HCT116 (cell line): ENCODE measurements around the gene CCDC138. TPM values are rescaled to one million over a fixed set of nuclear protein-coding genes. Genes with fewer than 3 reads are reported as not detected.

Experiments
- ATAC-seq: fragments of 200-7000 bp; cut with Tn5 transposase; 2 replicates; pipeline ENCODE4 v1.9.1; 2020; ENCODE audit warnings: mild to moderate bottlenecking, moderate library complexity
- BruUV-seq: library from RNA; stranded (reverse); fragments of 400-500 nt; replicated peaks from 2 replicates; lab custom pipeline; 2021; lab: Mats Ljungman, UMichigan
- CTCF ChIA-PET: fragments of 300-600 bp; sonication (Branson Sonifier 250); formaldehyde crosslinking; loops from one replicate; lab custom pipeline; 2021; ENCODE audit warnings: antibody characterized with exemption; lab: Charles Lee
- POLR2A ChIA-PET: fragments of 300-600, 350-600 bp; sonication (Branson Sonifier 250); formaldehyde crosslinking; loops from one replicate; lab custom pipeline; 2021; ENCODE audit warnings: antibody characterized with exemption; lab: Charles Lee
- RAD21 ChIA-PET, 2 experiments: fragments of 300-600 bp; sonication (Branson Sonifier 250); formaldehyde crosslinking; loops; one replicate each; lab custom pipeline; 2023; ENCODE audit warnings: low total read pairs in 2 of 2; ENCODE audit not compliant: uncharacterized antibody in 2 of 2, unreplicated experiment in 2 of 2, low non-redundant PET in 1 of 2; lab: Charles Lee
- DNase-seq: peaks from one replicate; pipeline ENCODE4 v3.0.0-alpha.2; 2010; ENCODE audit warnings: low read depth, low spot score
- H2AFZ ChIP-seq: fragments of 200-600 bp; shearing (Covaris generic), sonication (generic); 2 replicates; pipeline ENCODE4 v1.6.1; 2017; ENCODE audit warnings: low read depth, mixed run types, mixed read lengths, antibody characterized with exemption, low read length; ENCODE audit not compliant: poor library complexity, severe bottlenecking
- H3K27ac ChIP-seq: 2 replicates; pipeline ENCODE4 v1.5.1; 2012; ENCODE audit warnings: low read depth, low read length
- H3K27me3 ChIP-seq: fragments of 200-600 bp; sonication (generic); 2 replicates; pipeline ENCODE4 v1.6.1; 2016; ENCODE audit warnings: mixed run types, low read length, mixed read lengths; ENCODE audit not compliant: insufficient read depth
- H3K36me3 ChIP-seq, 2 experiments: fragments of 200-500 bp in 1 of 2; fragments of 200-600 bp in 1 of 2; sonication (Bioruptor generic) in 1 of 2; sonication (generic) in 1 of 2; 2 replicates each; pipeline versions ENCODE4 v1.5.1 to v1.6.1; 2014 to 2016; ENCODE audit warnings: low read length in 2 of 2, inconsistent platforms in 1 of 2, mixed read lengths in 1 of 2, mixed run types in 1 of 2; ENCODE audit not compliant: insufficient read depth in 2 of 2, control insufficient read depth in 1 of 2
- H3K4me1 ChIP-seq, 2 experiments: fragments of 200-600 bp in 1 of 2; sonication (generic) in 1 of 2; 2 replicates each; pipeline versions ENCODE4 v1.5.1 to v1.6.1; 2012 to 2017; ENCODE audit warnings: low read length in 2 of 2, inconsistent platforms in 1 of 2, mild to moderate bottlenecking in 1 of 2, mixed read lengths in 1 of 2, mixed run types in 1 of 2, moderate library complexity in 1 of 2; ENCODE audit not compliant: insufficient read depth in 2 of 2, control insufficient read depth in 1 of 2
- H3K4me2 ChIP-seq: fragments of 200-600 bp; sonication (generic); 2 replicates; pipeline ENCODE4 v1.6.1; 2017; ENCODE audit warnings: mixed run types, low read length, mixed read lengths
- H3K4me3 ChIP-seq, 2 experiments: fragments of 200-600 bp in 1 of 2; sonication (generic) in 1 of 2; replicated peaks in 1 of 2; 2 replicates each; pipeline ENCODE4 v1.5.1; 2011 to 2016; ENCODE audit warnings: low read length in 2 of 2, control low read depth in 1 of 2, low read depth in 1 of 2, mild to moderate bottlenecking in 1 of 2, mixed read lengths in 1 of 2, mixed run types in 1 of 2
- H3K79me2 ChIP-seq: fragments of 200-600 bp; sonication (generic); 2 replicates; pipeline ENCODE4 v1.6.1; 2017; ENCODE audit warnings: mild to moderate bottlenecking, mixed run types, low read length, moderate library complexity, mixed read lengths; ENCODE audit not compliant: insufficient read depth
- H3K9ac ChIP-seq: fragments of 200-600 bp; sonication (generic); 2 replicates; pipeline ENCODE4 v1.6.1; 2016; ENCODE audit warnings: low read length, mixed read lengths
- H3K9me2 ChIP-seq: fragments of 200-600 bp; sonication (generic), shearing (Covaris generic); 2 replicates; pipeline ENCODE4 v1.6.1; 2017; ENCODE audit warnings: mixed run types, mild to moderate bottlenecking, moderate library complexity; ENCODE audit not compliant: insufficient read depth
- H3K9me3 ChIP-seq, 2 experiments: fragments of 200-500 bp in 1 of 2; fragments of 200-600 bp in 1 of 2; sonication (Bioruptor generic) in 1 of 2; sonication (generic) in 1 of 2; 2 replicates each; pipeline ENCODE4 v1.6.1; 2014 to 2017; ENCODE audit warnings: low read length in 2 of 2, mixed read lengths in 2 of 2, inconsistent platforms in 1 of 2, low read depth in 1 of 2, mild to moderate bottlenecking in 1 of 2, mixed run types in 1 of 2, moderate library complexity in 1 of 2; ENCODE audit not compliant: control insufficient read depth in 1 of 2, insufficient read depth in 1 of 2
- H4K20me1 ChIP-seq: fragments of 200-600 bp; sonication (generic), shearing (Covaris generic); 2 replicates; pipeline ENCODE4 v1.6.1; 2017; ENCODE audit warnings: mixed run types, mild to moderate bottlenecking, moderate library complexity; ENCODE audit not compliant: insufficient read depth
- CEBPB ChIP-seq: IDR thresholded peaks from 2 replicates; pipeline ENCODE4 v1.6.1; 2012; ENCODE audit warnings: low read depth
- CTCF ChIP-seq, 3 experiments: fragments of 200-600 bp in 1 of 3; sonication (generic) in 1 of 3; IDR thresholded peaks in 2 of 3; conservative IDR thresholded peaks in 1 of 3; 2 replicates each; pipeline ENCODE4 v1.5.1; 2012 to 2017; ENCODE audit warnings: low read depth in 2 of 3, low read length in 2 of 3, antibody characterized with exemption in 1 of 3, borderline replicate concordance in 1 of 3, control low read depth in 1 of 3, mild to moderate bottlenecking in 1 of 3, mixed read lengths in 1 of 3, mixed run types in 1 of 3, moderate library complexity in 1 of 3; ENCODE audit not compliant: insufficient read depth in 1 of 3
- EZH2 ChIP-seq: fragments of 200-600 bp; sonication (generic); IDR thresholded peaks from 2 replicates; pipeline ENCODE4 v1.6.1; 2017; ENCODE audit warnings: antibody characterized with exemption, mixed run types
- FOSL1 ChIP-seq: IDR thresholded peaks from 2 replicates; pipeline ENCODE4 v1.6.1; 2012; ENCODE audit warnings: low read depth
- JUND ChIP-seq: IDR thresholded peaks from 2 replicates; pipeline ENCODE4 v1.6.1; 2012
- POLR2A ChIP-seq: IDR thresholded peaks from 2 replicates; pipeline ENCODE4 v1.7.0; 2011; ENCODE audit warnings: borderline replicate concordance; ENCODE audit not compliant: insufficient read depth, insufficient read length; ENCODE audit errors: extremely low read depth
- REST ChIP-seq: IDR thresholded peaks from 2 replicates; pipeline ENCODE4 v1.6.1; 2012; ENCODE audit warnings: low read depth
- SIN3A ChIP-seq: IDR thresholded peaks from 2 replicates; pipeline ENCODE4 v1.6.1; 2012; ENCODE audit warnings: low read depth
- SP1 ChIP-seq: IDR thresholded peaks from 2 replicates; pipeline ENCODE4 v1.6.1; 2012; ENCODE audit warnings: low read depth
- YY1 ChIP-seq: IDR thresholded peaks from 2 replicates; pipeline ENCODE4 v1.6.1; 2011; ENCODE audit warnings: low read length, low read depth, moderate library complexity, mild to moderate bottlenecking; ENCODE audit not compliant: insufficient replicate concordance; ENCODE audit errors: extremely low read depth
- intact Hi-C: fragments of 100-400 bp; cut with micrococcal nuclease; formaldehyde crosslinking; loops from 2 replicates; pipeline ENCODE4 v1.10.0; 2022
- total RNA-seq: library from RNA; stranded (reverse); gene quantifications from one replicate; pipeline ENCODE4 v1.2.1, GENCODE V29; 2021; ENCODE audit not compliant: unreplicated experiment

The CCDC138 gene
- total RNA-seq, 1 experiment from 2014 or later = 13.4 TPM

DNA sequence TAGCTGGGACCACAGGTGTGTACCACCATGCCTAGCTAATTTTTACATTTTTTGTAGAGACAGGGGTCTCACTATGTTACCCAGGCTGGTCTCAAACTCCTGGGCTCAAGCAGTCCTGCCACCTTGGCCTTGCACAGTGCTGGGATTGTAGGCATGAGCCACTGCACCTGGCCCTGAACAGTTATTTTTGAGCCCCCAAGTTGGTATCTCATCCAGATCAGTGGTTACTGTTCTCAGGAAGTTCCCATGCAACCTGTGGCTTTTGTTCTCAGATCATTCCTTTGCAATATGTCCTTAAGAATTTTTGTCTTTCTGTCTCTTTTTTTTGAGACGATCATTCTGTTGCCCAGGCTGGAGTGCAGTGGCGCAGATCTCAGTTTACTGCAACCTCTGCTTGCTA is 7.7 kb upstream of the CCDC138 start:
- H3K27ac ChIP-seq = no peak overlapping the region
- BruUV-seq = no TSS peak
- no peak for DNase-seq
- no peaks in the 10 kb centered on the region for H3K4me1 ChIP-seq
- H3K4me2 ChIP-seq = no peak overlapping the region
- H4K20me1 ChIP-seq = peaks cover 9% of the 10 kb centered on the region; the same call in 1 of the 2 replicates
- H3K27me3 ChIP-seq = no peaks in the 10 kb centered on the region
- no peak overlapping the region for H3K9ac ChIP-seq
- H3K36me3 ChIP-seq = peaks cover 33 to 39% of the 10 kb centered on the region in 2 experiments
- 0 out of 2 replicates have a peak, but pooled peaks cover 12% of the 10 kb centered on the region for H3K79me2 ChIP-seq
- RAD21 ChIA-PET = no interaction called here
- H2AFZ ChIP-seq = no peak overlapping the region
- TF ChIP-seq JUND = no peak
- no peak for TF ChIP-seq POLR2A
- no peak for TF ChIP-seq EZH2
- no peak for TF ChIP-seq FOSL1
- no peak for TF ChIP-seq CTCF (IDR thresholded peaks at IDR 0.05 in 2 of 3, conservative IDR thresholded peaks at IDR 0.05 in 1 of 3; ENCODE audit: borderline replicate concordance in 1 of 3, insufficient read depth in 1 of 3, low read depth in 2 of 3, low read length in 2 of 3)
- TF ChIP-seq CEBPB = no peak
- no peak for TF ChIP-seq SIN3A
- TF ChIP-seq SP1 = no peak
- no peak for TF ChIP-seq REST
- TF ChIP-seq YY1 = no peak
- TF ChIP-seq, all 23 proteins: peak for 0
- CTCF ChIA-PET = no interaction called here
- Histone ChIP-seq H3K9me2 (no peaks in the 10 kb centered on the region), H3K4me3 (no peak overlapping the region), H3K9me3 (no peaks in the 10 kb centered on the region)
- no peak for ATAC-seq
- POLR2A ChIA-PET = no interaction called here
- intact Hi-C loops = no loop called here
